VCaP (cell line): Measurements from ENCODE around the gene FIBCD1.
"Not testable (repeated sequence)": the region's sequence is repeated elsewhere in the genome, so short reads cannot be mapped to it uniquely, and the experiment has no call there.

Experiments used
- H3K27ac ChIP-seq: fragments of 450-650 bp; 2 replicates; pipeline ENCODE4 v1.5.1; 2017
- TF ChIP-seq, protein P1 (sequence below): fragments of 450-650 bp; conservative IDR thresholded peaks from 2 replicates; pipeline ENCODE4 v1.5.1; 2017; ENCODE audit warnings: mild to moderate bottlenecking, moderate library complexity

Gene FIBCD1

DNA sequence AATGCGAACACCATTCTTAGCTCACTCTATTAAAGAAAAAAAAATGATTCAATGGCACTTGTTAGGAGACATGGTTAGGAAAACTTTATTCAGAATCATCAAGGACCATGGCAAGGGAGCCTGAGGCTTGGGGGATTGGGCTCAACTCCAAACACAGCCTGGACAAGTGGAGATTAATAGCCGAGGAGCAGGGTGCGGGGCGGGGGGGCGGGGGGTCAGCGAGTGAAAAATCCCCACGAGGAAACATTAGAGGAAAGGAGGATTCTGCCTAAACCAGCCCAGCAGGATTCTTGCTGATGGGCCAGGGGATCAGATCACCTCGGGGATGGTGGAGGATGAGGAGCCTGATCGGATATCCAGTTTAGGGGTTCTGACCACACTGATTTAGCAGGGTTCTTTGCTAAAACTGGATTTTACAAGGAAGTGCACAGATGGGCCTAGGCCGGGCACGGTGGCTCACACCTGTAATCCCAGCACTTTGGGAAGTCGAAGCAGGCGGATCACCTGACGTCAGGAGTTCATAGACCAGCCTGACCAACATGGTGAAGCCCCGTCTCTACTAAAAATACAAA lies 24.4 kb upstream of the FIBCD1 start:
- TF ChIP-seq, protein P1, sequence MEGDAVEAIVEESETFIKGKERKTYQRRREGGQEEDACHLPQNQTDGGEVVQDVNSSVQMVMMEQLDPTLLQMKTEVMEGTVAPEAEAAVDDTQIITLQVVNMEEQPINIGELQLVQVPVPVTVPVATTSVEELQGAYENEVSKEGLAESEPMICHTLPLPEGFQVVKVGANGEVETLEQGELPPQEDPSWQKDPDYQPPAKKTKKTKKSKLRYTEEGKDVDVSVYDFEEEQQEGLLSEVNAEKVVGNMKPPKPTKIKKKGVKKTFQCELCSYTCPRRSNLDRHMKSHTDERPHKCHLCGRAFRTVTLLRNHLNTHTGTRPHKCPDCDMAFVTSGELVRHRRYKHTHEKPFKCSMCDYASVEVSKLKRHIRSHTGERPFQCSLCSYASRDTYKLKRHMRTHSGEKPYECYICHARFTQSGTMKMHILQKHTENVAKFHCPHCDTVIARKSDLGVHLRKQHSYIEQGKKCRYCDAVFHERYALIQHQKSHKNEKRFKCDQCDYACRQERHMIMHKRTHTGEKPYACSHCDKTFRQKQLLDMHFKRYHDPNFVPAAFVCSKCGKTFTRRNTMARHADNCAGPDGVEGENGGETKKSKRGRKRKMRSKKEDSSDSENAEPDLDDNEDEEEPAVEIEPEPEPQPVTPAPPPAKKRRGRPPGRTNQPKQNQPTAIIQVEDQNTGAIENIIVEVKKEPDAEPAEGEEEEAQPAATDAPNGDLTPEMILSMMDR: no peak
- H3K27ac ChIP-seq: no peak overlapping the region

DNA sequence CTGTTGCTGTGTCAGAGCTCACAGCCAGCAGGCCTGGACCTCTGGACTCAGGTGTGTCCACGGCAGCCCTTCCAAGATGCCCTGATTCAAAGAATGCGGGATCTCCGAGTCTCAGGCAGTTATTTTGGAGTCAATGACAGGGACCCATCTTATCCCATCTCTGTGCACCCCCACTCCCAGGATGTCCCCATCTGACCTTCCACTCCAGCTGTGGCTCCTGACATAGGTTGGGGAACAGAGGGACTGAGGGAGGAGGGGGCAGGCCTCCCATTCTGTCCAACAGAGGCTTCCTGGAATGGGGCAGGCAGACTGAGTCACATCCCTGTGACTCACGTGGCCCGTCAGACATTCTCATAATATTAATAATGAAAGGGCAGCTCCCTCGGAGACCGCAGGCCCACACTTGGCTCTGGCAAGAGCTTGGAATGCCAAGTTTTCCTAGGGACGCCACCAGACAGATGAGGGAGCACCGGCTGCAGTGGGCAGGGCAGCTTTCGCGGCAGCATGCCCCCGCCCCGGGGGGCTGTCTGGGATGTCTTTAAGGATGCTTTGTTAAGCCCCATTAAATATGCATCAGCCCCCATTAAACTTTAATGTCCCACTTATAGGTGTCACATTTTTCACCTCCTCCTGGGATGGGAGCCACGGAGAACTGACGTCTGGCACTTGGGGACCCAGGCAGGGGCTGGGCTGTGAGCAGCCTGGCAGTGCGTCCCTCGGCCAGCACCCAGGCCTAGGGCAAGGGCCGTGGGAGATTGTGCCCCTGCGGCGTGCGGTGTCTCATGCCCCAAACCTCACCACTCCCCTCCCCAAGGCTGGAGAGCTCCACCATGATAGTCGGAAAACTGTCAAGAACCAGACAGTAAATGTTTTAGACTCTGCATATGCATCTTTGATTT lies 23.6 kb upstream of the FIBCD1 start:
- no peak overlapping the region for H3K27ac ChIP-seq
- TF ChIP-seq, protein P1: no peak

DNA sequence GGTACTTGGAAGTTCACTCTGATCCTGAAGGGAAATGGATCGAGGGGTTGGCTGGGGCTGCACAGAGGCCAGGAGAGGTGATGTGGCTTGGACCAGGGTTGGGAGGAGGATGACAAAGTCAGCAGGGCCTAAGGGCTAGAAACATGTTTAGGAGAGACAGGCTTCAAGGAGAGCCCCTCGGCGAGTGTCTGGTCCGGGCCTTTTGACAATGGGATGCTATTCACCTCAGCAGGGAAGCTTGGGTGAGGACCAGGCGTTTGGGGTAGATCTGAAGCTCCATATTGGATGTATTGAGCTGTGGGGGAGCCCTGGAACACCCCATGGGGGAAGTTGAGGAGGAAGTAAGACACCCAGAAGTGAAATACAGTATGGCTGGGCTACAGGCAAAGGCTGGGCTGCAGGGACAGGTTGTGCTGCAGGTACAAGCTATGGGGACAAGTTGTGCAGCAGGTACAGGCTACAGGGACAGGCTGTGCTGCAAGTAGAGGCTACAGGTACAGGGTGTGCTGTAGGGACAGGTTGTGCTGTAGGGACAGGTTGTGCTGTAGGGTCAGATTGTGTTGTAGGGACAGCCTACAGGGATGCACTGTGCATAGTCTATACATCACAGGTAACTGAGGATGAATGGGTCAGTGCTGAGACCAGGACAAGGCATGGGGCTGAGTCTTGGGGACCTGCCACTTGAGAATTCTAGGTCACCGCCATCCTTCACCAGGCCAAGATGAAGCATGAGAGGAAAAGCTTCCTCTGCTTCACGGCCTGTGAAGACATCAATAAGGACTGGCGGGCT lies 22.7 kb upstream of the FIBCD1 start:
- TF ChIP-seq, protein P1: no peak
- H3K27ac ChIP-seq: no peak overlapping the region

DNA sequence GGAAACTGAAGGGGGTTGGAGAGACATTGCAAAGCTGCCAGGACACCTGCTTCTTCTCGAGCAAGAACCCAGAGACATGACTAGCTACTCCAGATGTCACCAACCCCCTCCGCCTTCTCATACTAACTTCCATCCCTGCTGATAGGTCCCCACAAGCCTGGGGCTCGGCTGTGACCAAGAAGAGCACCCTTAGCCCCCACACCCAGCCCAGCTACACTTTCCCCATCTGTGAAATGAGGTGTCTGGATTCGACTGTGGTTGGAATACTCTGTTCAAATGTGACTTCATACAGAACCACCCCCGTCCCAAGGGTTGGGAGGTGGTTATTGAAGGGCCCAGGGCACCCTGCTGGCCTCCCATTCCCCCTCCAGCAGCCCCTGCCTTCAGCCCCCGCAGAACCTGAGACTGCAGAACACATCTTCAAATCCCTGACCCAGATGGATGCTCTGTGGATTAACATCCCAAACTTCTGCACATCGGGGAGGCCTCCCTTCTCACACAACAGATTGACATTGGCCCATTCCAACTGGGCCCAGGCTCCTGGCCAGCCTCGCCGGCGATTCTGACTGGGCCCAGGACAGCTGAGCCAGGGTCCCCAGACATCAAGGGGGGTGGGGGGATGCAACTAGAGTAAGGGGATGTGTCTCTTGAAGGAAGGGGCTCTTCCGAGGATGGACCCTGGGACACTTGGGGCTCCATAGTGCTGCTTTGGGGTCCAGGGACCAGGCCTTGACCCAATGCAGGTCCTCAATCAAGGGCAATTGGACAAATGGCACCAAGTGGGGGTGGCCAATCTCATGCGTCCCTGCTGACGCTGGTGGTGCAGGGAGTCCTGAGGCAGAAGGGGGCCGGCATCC lies 21.7 kb upstream of the FIBCD1 start:
- no peak overlapping the region for H3K27ac ChIP-seq
- TF ChIP-seq, protein P1: no peak

DNA sequence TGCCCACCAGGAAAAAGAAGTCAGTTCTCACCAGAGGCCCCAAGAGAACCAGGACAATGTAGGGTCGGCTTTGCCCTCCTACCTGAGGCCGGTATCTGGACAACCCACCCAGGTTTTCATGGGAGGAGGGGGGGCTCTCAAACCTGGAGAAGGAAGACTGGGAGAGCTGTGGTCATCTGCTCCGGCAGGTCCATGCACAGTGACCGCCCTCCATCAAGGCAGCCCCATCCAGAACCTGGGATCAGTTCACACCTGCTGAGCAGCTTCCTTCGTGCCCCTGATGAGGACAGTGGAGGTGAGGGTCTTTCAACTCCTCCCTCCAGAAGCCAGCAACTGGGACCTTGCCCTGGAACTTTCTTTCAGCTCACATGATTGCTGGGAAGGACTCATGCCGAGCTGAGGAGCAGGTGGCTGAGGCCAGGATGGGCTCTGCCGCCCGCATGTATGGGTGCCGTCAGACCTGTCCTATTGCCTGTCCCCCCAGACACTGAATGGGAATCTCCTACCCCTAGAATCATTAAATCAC lies 20.8 kb upstream of the FIBCD1 start:
- TF ChIP-seq, protein P1: no peak
- no peak overlapping the region for H3K27ac ChIP-seq

DNA sequence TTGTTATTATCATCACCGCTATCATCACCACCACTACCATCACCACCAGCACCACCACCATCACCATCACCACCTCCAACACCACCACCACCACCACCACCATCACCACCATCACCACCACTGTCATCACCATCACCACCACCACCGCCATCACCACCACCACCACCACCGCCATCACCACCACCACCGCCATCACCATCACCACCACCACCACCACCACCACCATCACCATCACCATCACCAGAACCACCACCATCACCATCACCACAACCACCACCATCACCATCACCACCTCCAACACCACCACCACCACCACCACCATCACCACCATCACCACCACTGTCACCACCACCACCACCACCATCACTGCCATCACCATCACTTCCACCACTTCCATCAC lies 19.5 kb upstream of the FIBCD1 start:
- H3K27ac ChIP-seq: not testable (repeated sequence)

DNA sequence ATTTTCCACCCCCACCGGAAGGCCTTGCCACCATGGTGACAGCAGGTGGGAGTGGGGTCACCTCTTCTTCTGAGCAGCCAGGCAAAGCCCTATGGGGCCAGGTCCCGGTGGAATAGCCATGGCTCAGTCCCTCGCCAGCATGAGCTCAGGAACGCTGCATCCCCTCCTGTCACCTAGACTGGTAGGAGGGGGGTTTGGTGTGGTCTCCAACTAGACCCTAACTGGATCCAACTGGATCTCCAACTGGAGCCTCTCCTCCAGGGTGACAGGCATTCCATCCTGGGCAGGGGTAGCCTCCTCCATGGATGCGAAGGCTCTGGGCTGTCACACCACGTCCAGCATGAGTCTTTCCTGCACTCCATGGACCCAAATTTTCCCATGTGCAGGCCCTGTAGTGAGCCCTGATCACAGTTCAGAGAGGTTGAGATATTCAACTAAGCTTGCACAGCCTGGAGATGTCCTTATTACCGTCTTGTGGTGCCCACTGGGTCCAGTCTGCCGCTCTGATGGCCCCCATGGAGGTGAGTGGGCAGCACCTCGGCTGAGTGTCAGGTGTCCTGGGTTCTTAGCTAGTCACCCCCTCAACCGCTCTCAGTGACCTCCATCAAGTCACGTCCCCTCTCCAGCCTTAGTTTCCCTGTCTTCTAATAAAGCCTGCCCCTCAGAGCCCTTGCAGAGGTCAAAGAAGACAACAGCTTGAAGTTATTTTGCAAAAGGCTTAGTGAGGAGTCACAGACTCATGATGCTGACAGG lies 18.6 kb upstream of the FIBCD1 start:
- H3K27ac ChIP-seq: no peak overlapping the region
- TF ChIP-seq, protein P1: no peak
